Osteocyte (in vitro differentiated cells): Measurements from ENCODE around the gene RNF213. TPM values are rescaled to one million over a fixed set of nuclear protein-coding genes. Genes with fewer than 3 reads are reported as not detected.

Experiments used
- DNase-seq: peaks from one replicate; pipeline ENCODE4 v3.0.0; 2021; ENCODE audit warnings: mixed read lengths; ENCODE audit not compliant: unreplicated experiment; ENCODE audit errors: extremely low spot score
- H3K27ac Mint-ChIP-seq: one replicate; pipeline ENCODE4 v1.8.0; 2021; ENCODE audit warnings: mild to moderate bottlenecking, mixed read lengths; ENCODE audit not compliant: unreplicated experiment
- H3K27me3 Mint-ChIP-seq: one replicate; pipeline ENCODE4 v1.8.0; 2021; ENCODE audit warnings: mixed read lengths; ENCODE audit not compliant: unreplicated experiment
- H3K36me3 Mint-ChIP-seq: one replicate; pipeline ENCODE4 v1.8.0; 2021; ENCODE audit warnings: mixed read lengths; ENCODE audit not compliant: unreplicated experiment
- H3K4me1 Mint-ChIP-seq: one replicate; pipeline ENCODE4 v1.8.0; 2021; ENCODE audit warnings: mixed read lengths; ENCODE audit not compliant: unreplicated experiment
- H3K4me3 Mint-ChIP-seq: one replicate; pipeline ENCODE4 v1.8.0; 2021; ENCODE audit warnings: mild to moderate bottlenecking, moderate library complexity, mixed read lengths; ENCODE audit not compliant: unreplicated experiment
- H3K9me3 Mint-ChIP-seq: one replicate; pipeline ENCODE4 v1.8.0; 2021; ENCODE audit warnings: mixed read lengths; ENCODE audit not compliant: unreplicated experiment
- CTCF ChIP-seq: fragments of 200-600 bp; sonication (generic); IDR thresholded peaks from 2 replicates; pipeline ENCODE4 v1.5.0; 2021; ENCODE audit warnings: antibody characterized with exemption, mild to moderate bottlenecking, moderate library complexity
- total RNA-seq: library from RNA; stranded (reverse); gene quantifications from 2 replicates; pipeline ENCODE4 v1.2.1, GENCODE V29; 2021

RNF213 gene
- total RNA-seq, 1 donor from 2014 or later = 106 TPM

GRCh38 chr17:80421381-80422090 lies 160.9 kb downstream of the RNF213 start:
- Mint-ChIP-seq H3K4me3 (no peak overlapping the region), H3K27ac (no peak overlapping the region), H3K36me3 (peaks cover 15% of the 10 kb centered on the region), H3K27me3 (no peaks in the 10 kb centered on the region), H3K9me3 (no peaks in the 10 kb centered on the region), H3K4me1 (peaks cover 3% of the 10 kb centered on the region)
- no peak for DNase-seq
- no peak for TF ChIP-seq CTCF

GRCh38 chr17:80422276-80422675 lies 161.6 kb downstream of the RNF213 start:
- H3K4me3 Mint-ChIP-seq = no peak overlapping the region
- no peak for DNase-seq
- H3K4me1 Mint-ChIP-seq = peaks cover 4% of the 10 kb centered on the region
- no peak overlapping the region for H3K27ac Mint-ChIP-seq
- H3K36me3 Mint-ChIP-seq = peaks cover 13% of the 10 kb centered on the region
- no peaks in the 10 kb centered on the region for H3K27me3 Mint-ChIP-seq
- H3K9me3 Mint-ChIP-seq = no peaks in the 10 kb centered on the region
- no peak for TF ChIP-seq CTCF

GRCh38 chr17:80422981-80423380 lies 162.3 kb downstream of the RNF213 start:
- Mint-ChIP-seq H3K4me1 (peaks cover 4% of the 10 kb centered on the region), H3K9me3 (no peaks in the 10 kb centered on the region), H3K36me3 (peaks cover 11% of the 10 kb centered on the region), H3K27me3 (no peaks in the 10 kb centered on the region), H3K4me3 (no peak overlapping the region), H3K27ac (no peak overlapping the region)
- DNase-seq = no peak
- no peak for TF ChIP-seq CTCF

GRCh38 chr17:80423536-80424225 lies 163.0 kb downstream of the RNF213 start:
- no peak for DNase-seq
- Mint-ChIP-seq H3K9me3 (no peaks in the 10 kb centered on the region), H3K4me1 (peaks cover 4% of the 10 kb centered on the region), H3K4me3 (no peak overlapping the region), H3K27ac (no peak overlapping the region), H3K36me3 (peaks cover 9% of the 10 kb centered on the region), H3K27me3 (no peaks in the 10 kb centered on the region)
- no peak for TF ChIP-seq CTCF

- no peak for DNase-seq
- Mint-ChIP-seq H3K4me3 (no peak overlapping the region), H3K27me3 (no peaks in the 10 kb centered on the region), H3K4me1 (peaks cover 4% of the 10 kb centered on the region), H3K9me3 (no peaks in the 10 kb centered on the region), H3K36me3 (peaks cover 9% of the 10 kb centered on the region), H3K27ac (no peak overlapping the region)
- TF ChIP-seq CTCF = no peak
These were observed 163.6 kb downstream of the RNF213 start for GRCh38 chr17:80424261-80424660.
